Tongue (tissue), 2 donors: ENCODE measurements around the gene KIF26A. TPM values are rescaled to one million over a fixed set of nuclear protein-coding genes. Genes with fewer than 3 reads are reported as not detected.

ENCODE experiments used
- DNase-seq: peaks from one replicate; pipeline ENCODE4 v3.0.0-alpha.2; 2015
- total RNA-seq: library from RNA; depleted of rRNA; stranded (reverse); fragments of >200 nt; gene quantifications from one replicate; pipeline ENCODE4 v1.2.3, GENCODE V29; 2014

The KIF26A gene
- total RNA-seq, 1 donor from 2014 or later = 14.0 TPM

GRCh38 chr14:104131968-104132732 is 6.2 kb upstream of the KIF26A start:
- DNase-seq = no peak

GRCh38 chr14:104132981-104133380 is 5.4 kb upstream of the KIF26A start:
- DNase-seq = no peak

GRCh38 chr14:104133496-104133895 is 4.9 kb upstream of the KIF26A start:
- DNase-seq = no peak

GRCh38 chr14:104134061-104134965 is 4.1 kb upstream of the KIF26A start:
- DNase-seq = no peak

GRCh38 chr14:104135121-104135903 is 3.1 kb upstream of the KIF26A start:
- DNase-seq = peak; percentile 49

GRCh38 chr14:104135904-104136471 is 2.4 kb upstream of the KIF26A start:
- DNase-seq = no peak

- no peak for DNase-seq
Observed at GRCh38 chr14:104136472-104137296, 1.7 kb upstream of the KIF26A start.

- peak; percentile 72 for DNase-seq
Observed at GRCh38 chr14:104137297-104138097, 890 bp upstream of the KIF26A start.

- DNase-seq = no peak
Observed at GRCh38 chr14:104138718-104139459, 502 bp downstream of the KIF26A start.

GRCh38 chr14:104139460-104140212 is 1.2 kb downstream of the KIF26A start:
- DNase-seq = no peak

- no peak for DNase-seq
Observed at GRCh38 chr14:104140213-104140462, 1.8 kb downstream of the KIF26A start.

GRCh38 chr14:104140463-104141331 is 2.3 kb downstream of the KIF26A start:
- DNase-seq = no peak

GRCh38 chr14:104141621-104142091 is 3.3 kb downstream of the KIF26A start:
- DNase-seq = no peak

GRCh38 chr14:104142136-104142945 is 4.0 kb downstream of the KIF26A start:
- no peak for DNase-seq

- DNase-seq = no peak
Observed at GRCh38 chr14:104142946-104143470, 4.6 kb downstream of the KIF26A start.

- no peak for DNase-seq
Observed at GRCh38 chr14:104143521-104144452, 5.4 kb downstream of the KIF26A start.
